GM23338 (cell line): ENCODE measurements around the gene COX14.

Experiments
- CREB1 ChIP-seq: fragments of 250-450 bp; sonication (Bioruptor Pico); IDR thresholded peaks from 2 replicates; pipeline ENCODE4 v1.5.0; 2020; ENCODE audit warnings: low read depth, mild to moderate bottlenecking, moderate library complexity
- CTCF ChIP-seq, 2 experiments: fragments of 200-600 bp in 1 of 2; sonication (generic) in 1 of 2; conservative IDR thresholded peaks; 2 replicates each; pipeline versions ENCODE4 v1.5.1 to v1.6.1; 2016 to 2017; ENCODE audit warnings: antibody characterized with exemption in 2 of 2, low read depth in 2 of 2, mild to moderate bottlenecking in 2 of 2, moderate library complexity in 1 of 2
- EZH2 ChIP-seq: fragments of 200-600 bp; sonication (generic); IDR thresholded peaks from one replicate; pipeline ENCODE4 v1.8.0; 2017; ENCODE audit warnings: antibody characterized with exemption, mild to moderate bottlenecking, low read depth; ENCODE audit not compliant: unreplicated experiment
- EZH2phosphoT487 ChIP-seq: fragments of 200-600 bp; sonication (generic); IDR thresholded peaks from one replicate; pipeline ENCODE4 v1.8.1; 2018; ENCODE audit warnings: antibody characterized with exemption; ENCODE audit not compliant: unreplicated experiment
- JUNB ChIP-seq: IDR thresholded peaks from one replicate; pipeline ENCODE4 v1.6.1; 2016; ENCODE audit warnings: antibody characterized with exemption; ENCODE audit not compliant: unreplicated experiment
- NANOG ChIP-seq: IDR thresholded peaks from 2 replicates; pipeline ENCODE4 v1.6.1; 2016; ENCODE audit warnings: antibody characterized with exemption, borderline replicate concordance
- POLR2AphosphoS5 ChIP-seq: IDR thresholded peaks from 2 replicates; pipeline ENCODE4 v1.6.1; 2016; ENCODE audit warnings: antibody characterized with exemption, low read depth
- REST ChIP-seq: IDR thresholded peaks from one replicate; pipeline ENCODE4 v1.6.1; 2018; ENCODE audit warnings: antibody characterized with exemption; ENCODE audit not compliant: unreplicated experiment
- STAT1 ChIP-seq: IDR thresholded peaks from one replicate; pipeline ENCODE4 v1.6.1; 2016; ENCODE audit warnings: antibody characterized with exemption; ENCODE audit not compliant: unreplicated experiment
- ZNF114 ChIP-seq: fragments of 250-450 bp; sonication (Bioruptor Pico); IDR thresholded peaks from 2 replicates; pipeline ENCODE4 v1.5.0; 2020; ENCODE audit warnings: mild to moderate bottlenecking, moderate library complexity

- TF ChIP-seq CTCF (conservative IDR thresholded peaks at IDR 0.05; ENCODE audit: low read depth in 2 of 2): no peak
- no peak for TF ChIP-seq POLR2AphosphoS5
- TF ChIP-seq EZH2: no peak
- no peak for TF ChIP-seq EZH2phosphoT487
- no peak for TF ChIP-seq REST
- no peak for TF ChIP-seq CREB1 (CRISPR knock-in tag)
- no peak for TF ChIP-seq STAT1
- TF ChIP-seq NANOG: no peak
- TF ChIP-seq JUNB: no peak
- TF ChIP-seq ZNF114 (CRISPR knock-in tag): no peak
Observed at GRCh38 chr12:50073206-50073605, 38.8 kb upstream of the COX14 start.
